OCI-LY1 (cell line): ENCODE data around the gene ZFPL1.

Experiments used
- H2AFZ ChIP-seq: fragments of 200-600 bp; sonication (generic), shearing (Covaris generic); 2 replicates; pipeline ENCODE4 v1.6.0; 2014; ENCODE audit warnings: antibody characterized with exemption, mild to moderate bottlenecking, low read length
- H3F3A ChIP-seq: fragments of 200-600 bp; sonication (generic), shearing (Covaris generic); 2 replicates; pipeline ENCODE4 v1.6.0; 2014; ENCODE audit warnings: mild to moderate bottlenecking, antibody characterized with exemption, low read length, moderate library complexity; ENCODE audit not compliant: insufficient read depth
- H3K27ac ChIP-seq: fragments of 200-600 bp; sonication (generic); 2 replicates; pipeline ENCODE4 v1.5.1; 2014; ENCODE audit warnings: low read length, mixed run types, mild to moderate bottlenecking, low read depth; ENCODE audit not compliant: poor library complexity, severe bottlenecking
- H3K27me3 ChIP-seq: fragments of 200-600 bp; sonication (generic); 2 replicates; pipeline ENCODE4 v1.6.0; 2014; ENCODE audit warnings: antibody characterized with exemption, mild to moderate bottlenecking, low read length, moderate library complexity; ENCODE audit not compliant: insufficient read depth
- H3K36me3 ChIP-seq: fragments of 200-600 bp; sonication (generic); 2 replicates; pipeline ENCODE4 v1.6.1; 2014; ENCODE audit warnings: mild to moderate bottlenecking, antibody characterized with exemption, low read length, moderate library complexity, mixed read lengths; ENCODE audit not compliant: insufficient read depth
- H3K4me1 ChIP-seq: fragments of 200-600 bp; sonication (generic); 2 replicates; pipeline ENCODE4 v1.5.1; 2014; ENCODE audit warnings: mild to moderate bottlenecking, low read length, moderate library complexity; ENCODE audit not compliant: insufficient read depth, severe bottlenecking
- H3K4me2 ChIP-seq: fragments of 200-600 bp; sonication (generic), shearing (Covaris generic); 2 replicates; pipeline ENCODE4 v1.6.1; 2014; ENCODE audit warnings: low read length
- H3K4me3 ChIP-seq: fragments of 200-600 bp; sonication (generic); 2 replicates; pipeline ENCODE4 v1.5.1; 2014; ENCODE audit warnings: low read length, low read depth, mild to moderate bottlenecking, mixed read lengths; ENCODE audit not compliant: poor library complexity, severe bottlenecking
- H3K79me2 ChIP-seq: fragments of 200-600 bp; shearing (Covaris generic); 2 replicates; pipeline ENCODE4 v1.6.1; 2016; ENCODE audit warnings: mixed run types, low read length, mixed read lengths; ENCODE audit not compliant: insufficient read depth
- H3K9ac ChIP-seq: fragments of 200-600 bp; sonication (generic), shearing (Covaris generic); 2 replicates; pipeline ENCODE4 v1.6.1; 2014; ENCODE audit warnings: mild to moderate bottlenecking, low read length, mixed read lengths
- H3K9me2 ChIP-seq: fragments of 200-600 bp; sonication (generic), shearing (Covaris generic); 2 replicates; pipeline ENCODE4 v1.6.1; 2014; ENCODE audit warnings: low read depth, mild to moderate bottlenecking, low read length, mixed read lengths
- H3K9me3 ChIP-seq: fragments of 200-600 bp; shearing (Covaris generic); 2 replicates; pipeline ENCODE4 v1.6.1; 2014; ENCODE audit warnings: low read length, mixed read lengths
- H4K20me1 ChIP-seq: fragments of 200-600 bp; sonication (generic), shearing (Covaris generic); 2 replicates; pipeline ENCODE4 v1.6.0; 2016; ENCODE audit warnings: mild to moderate bottlenecking, low read length; ENCODE audit not compliant: insufficient read depth
- EZH2 ChIP-seq: fragments of 200-600 bp; sonication (generic), shearing (Covaris generic); IDR thresholded peaks from 2 replicates; pipeline ENCODE4 v1.8.0; 2017; ENCODE audit warnings: borderline replicate concordance, mixed run types, mild to moderate bottlenecking, antibody characterized with exemption, low read length, moderate library complexity, mixed read lengths
- TF ChIP-seq, protein P1 (sequence below): fragments of 200-600 bp; sonication (generic), shearing (Covaris generic); IDR thresholded peaks from 2 replicates; pipeline ENCODE4 v1.5.1; 2017; ENCODE audit warnings: mild to moderate bottlenecking, antibody characterized with exemption, low read length, moderate library complexity, mixed read lengths

Gene ZFPL1

DNA sequence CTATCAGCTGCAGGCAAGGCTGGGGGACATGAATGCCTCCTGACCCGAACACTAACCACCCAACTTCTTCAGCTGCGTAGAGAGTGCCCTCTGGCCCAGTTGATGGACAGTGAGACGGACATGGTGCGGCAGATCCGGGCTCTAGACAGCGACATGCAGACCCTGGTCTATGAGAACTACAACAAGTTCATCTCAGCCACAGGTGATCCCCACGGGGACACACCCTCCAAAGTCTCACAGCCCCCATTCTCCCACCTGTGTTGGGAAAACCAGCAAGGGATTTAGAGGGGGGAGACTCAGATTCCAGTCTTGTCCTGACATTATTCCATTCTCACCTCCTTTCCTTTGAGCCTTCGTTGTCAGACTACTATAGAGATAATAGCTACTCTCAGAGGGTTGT lies 12.9 kb downstream of the ZFPL1 start:
- Histone ChIP-seq H3K4me3 (peak overlapping the region; percentile 74), H3K4me2 (peak overlapping the region; percentile 78), H2AFZ (no peak overlapping the region), H3K36me3 (peaks cover 5% of the 10 kb centered on the region; the same call in 1 of the 2 replicates), H3K4me1 (peaks cover 23% of the 10 kb centered on the region), H3K9ac (peak overlapping the region; percentile 76), H3K79me2 (peaks cover 5% of the 10 kb centered on the region; the same call in 1 of the 2 replicates), H3K9me3 (no peaks in the 10 kb centered on the region), H3K27me3 (no peaks in the 10 kb centered on the region), H3K27ac (peak overlapping the region; percentile 12), H3K9me2 (no peaks in the 10 kb centered on the region), H4K20me1 (no peaks in the 10 kb centered on the region), H3F3A (no peaks in the 10 kb centered on the region)
- TF ChIP-seq, protein P1, sequence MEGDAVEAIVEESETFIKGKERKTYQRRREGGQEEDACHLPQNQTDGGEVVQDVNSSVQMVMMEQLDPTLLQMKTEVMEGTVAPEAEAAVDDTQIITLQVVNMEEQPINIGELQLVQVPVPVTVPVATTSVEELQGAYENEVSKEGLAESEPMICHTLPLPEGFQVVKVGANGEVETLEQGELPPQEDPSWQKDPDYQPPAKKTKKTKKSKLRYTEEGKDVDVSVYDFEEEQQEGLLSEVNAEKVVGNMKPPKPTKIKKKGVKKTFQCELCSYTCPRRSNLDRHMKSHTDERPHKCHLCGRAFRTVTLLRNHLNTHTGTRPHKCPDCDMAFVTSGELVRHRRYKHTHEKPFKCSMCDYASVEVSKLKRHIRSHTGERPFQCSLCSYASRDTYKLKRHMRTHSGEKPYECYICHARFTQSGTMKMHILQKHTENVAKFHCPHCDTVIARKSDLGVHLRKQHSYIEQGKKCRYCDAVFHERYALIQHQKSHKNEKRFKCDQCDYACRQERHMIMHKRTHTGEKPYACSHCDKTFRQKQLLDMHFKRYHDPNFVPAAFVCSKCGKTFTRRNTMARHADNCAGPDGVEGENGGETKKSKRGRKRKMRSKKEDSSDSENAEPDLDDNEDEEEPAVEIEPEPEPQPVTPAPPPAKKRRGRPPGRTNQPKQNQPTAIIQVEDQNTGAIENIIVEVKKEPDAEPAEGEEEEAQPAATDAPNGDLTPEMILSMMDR = no peak
- TF ChIP-seq EZH2 = no peak

DNA sequence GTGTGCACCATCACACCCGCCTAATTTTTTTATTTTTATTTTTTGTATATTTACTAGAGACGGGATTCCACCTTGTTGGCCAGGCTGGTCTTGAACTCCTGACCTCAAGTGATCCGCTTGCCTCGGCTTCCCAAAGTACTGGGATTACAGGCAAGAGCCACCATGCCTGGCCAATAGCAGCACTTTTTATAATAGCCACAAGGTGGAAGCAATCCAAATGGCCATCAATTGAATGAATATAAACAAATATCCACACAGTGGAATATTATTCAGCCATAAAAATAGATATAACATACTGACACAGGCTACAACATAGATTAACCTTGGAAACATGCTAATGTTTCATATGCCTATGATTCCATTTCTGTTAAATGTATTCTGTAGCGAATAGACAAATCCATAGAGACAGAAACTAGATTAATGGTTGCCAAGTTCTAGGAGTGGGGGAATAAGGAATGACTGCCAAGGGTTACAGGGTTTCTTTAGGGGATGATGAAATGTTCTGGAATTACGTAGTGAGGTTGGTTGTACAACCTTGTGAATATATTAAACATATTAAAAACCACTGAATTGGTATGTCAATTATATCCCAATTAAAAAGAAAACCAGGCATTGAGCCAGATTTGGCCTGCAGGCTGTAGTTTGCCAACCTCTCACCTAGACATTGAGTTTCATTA lies 16.8 kb downstream of the ZFPL1 start:
- Histone ChIP-seq H3F3A (no peaks in the 10 kb centered on the region), H3K9me2 (no peaks in the 10 kb centered on the region), H3K27me3 (no peaks in the 10 kb centered on the region), H2AFZ (no peak overlapping the region), H3K4me2 (no peak overlapping the region), H3K9ac (no peak overlapping the region), H3K36me3 (peaks cover 18% of the 10 kb centered on the region; the same call in 1 of the 2 replicates), H3K79me2 (peaks cover 5% of the 10 kb centered on the region; the same call in 1 of the 2 replicates), H3K4me3 (no peak overlapping the region), H3K27ac (no peak overlapping the region), H4K20me1 (no peaks in the 10 kb centered on the region), H3K4me1 (peaks cover 9% of the 10 kb centered on the region), H3K9me3 (no peaks in the 10 kb centered on the region)
- TF ChIP-seq EZH2 = no peak
- TF ChIP-seq, protein P1 = 0 out of 2 replicates have a peak, but pooled peaks have one; percentile 11

DNA sequence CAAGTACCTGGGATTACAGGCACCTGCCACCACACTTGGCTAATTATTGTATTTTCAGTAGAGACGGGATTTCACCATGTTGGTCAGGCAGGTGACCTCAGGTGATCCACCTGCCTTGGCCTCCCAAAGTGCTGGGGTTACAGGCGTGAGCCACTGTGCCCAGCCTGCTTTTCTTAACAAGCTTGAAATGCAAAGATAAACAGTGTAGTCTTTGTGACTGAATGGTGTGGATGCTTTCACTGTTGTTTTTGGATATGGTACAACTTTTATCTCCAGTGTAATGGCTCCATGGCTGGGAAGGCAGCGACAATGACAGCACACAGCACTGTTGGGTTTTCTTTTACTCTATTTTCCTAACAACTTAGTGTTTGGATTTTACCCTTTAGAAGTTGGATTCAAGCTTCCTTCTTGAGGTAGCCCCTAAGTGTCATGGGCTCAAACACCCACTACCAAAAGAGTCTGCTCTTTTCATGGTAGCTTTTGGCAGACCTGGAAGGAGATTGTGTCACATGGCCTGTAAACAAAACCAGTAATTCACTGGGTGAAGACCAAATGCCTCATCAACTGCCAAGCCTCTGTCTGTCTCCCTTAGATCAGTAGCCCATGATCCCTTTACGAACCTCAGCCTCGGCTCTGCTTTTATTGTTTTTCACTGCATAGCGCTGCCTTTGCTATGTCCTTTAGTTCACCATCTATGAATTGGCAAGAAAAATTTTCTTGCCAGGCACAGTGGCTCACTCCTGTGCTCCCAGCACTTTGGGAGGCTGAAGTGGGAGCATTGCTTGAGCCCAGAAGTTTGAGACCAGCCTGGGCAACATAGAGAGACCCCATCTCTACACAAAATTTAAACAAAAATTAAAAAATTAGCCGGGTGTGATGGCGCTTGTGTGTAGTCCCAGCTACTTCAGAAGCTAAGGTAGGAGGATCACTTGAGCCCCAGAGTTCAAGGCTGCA lies 18.4 kb downstream of the ZFPL1 start:
- H3K79me2 ChIP-seq = no peaks in the 10 kb centered on the region; the same call in 1 of the 2 replicates
- TF ChIP-seq, protein P1 = no peak
- TF ChIP-seq EZH2 = no peak
- peaks cover 21% of the 10 kb centered on the region; the same call in 1 of the 2 replicates for H3K36me3 ChIP-seq
- no peaks in the 10 kb centered on the region for H3K9me3 ChIP-seq
- H3K27ac ChIP-seq = no peak overlapping the region
- no peak overlapping the region for H3K4me3 ChIP-seq
- no peaks in the 10 kb centered on the region for H4K20me1 ChIP-seq
- no peaks in the 10 kb centered on the region for H3F3A ChIP-seq
- no peak overlapping the region for H3K4me2 ChIP-seq
- H3K9me2 ChIP-seq = no peaks in the 10 kb centered on the region
- peaks cover under 1% of the 10 kb centered on the region for H3K4me1 ChIP-seq
- no peaks in the 10 kb centered on the region for H3K27me3 ChIP-seq
- H3K9ac ChIP-seq = no peak overlapping the region
- no peak overlapping the region for H2AFZ ChIP-seq
